Subcutaneous abdominal adipose tissue (tissue), 5 donors: ENCODE results near the gene FBXW8.

Experiments
- H3K27ac ChIP-seq: one replicate; pipeline ENCODE4 v1.7.0; 2013; ENCODE audit warnings: low read depth, mild to moderate bottlenecking, inconsistent platforms, low read length, moderate library complexity
- H3K27me3 ChIP-seq, 5 donors: one replicate each; pipeline ENCODE4 v1.7.0; 2013; ENCODE audit warnings: low read length in 5 of 5, inconsistent platforms in 1 of 5; ENCODE audit not compliant: control insufficient read depth in 5 of 5, insufficient read depth in 4 of 5
- H3K36me3 ChIP-seq, 5 donors: one replicate each; pipeline ENCODE4 v1.7.0; 2013; ENCODE audit warnings: low read length in 5 of 5; ENCODE audit not compliant: control insufficient read depth in 5 of 5, insufficient read depth in 5 of 5
- H3K4me1 ChIP-seq, 5 donors: one replicate each; pipeline ENCODE4 v1.7.0; 2013; ENCODE audit warnings: low read length in 5 of 5, mild to moderate bottlenecking in 3 of 5, moderate library complexity in 1 of 5; ENCODE audit not compliant: control insufficient read depth in 5 of 5, insufficient read depth in 5 of 5
- H3K4me3 ChIP-seq, 5 donors: one replicate each; pipeline ENCODE4 v1.7.0; 2013; ENCODE audit warnings: low read length in 5 of 5, low read depth in 1 of 5
- H3K9ac ChIP-seq, 5 donors: one replicate each; pipeline ENCODE4 v1.7.0; 2013; ENCODE audit warnings: low read length in 5 of 5, mild to moderate bottlenecking in 4 of 5, moderate library complexity in 3 of 5
- H3K9me3 ChIP-seq, 5 donors: one replicate each; pipeline ENCODE4 v1.7.0; 2013; ENCODE audit warnings: low read length in 5 of 5; ENCODE audit not compliant: control insufficient read depth in 5 of 5
- donor health status: healthy.
- donor health status: healthy.
- donor health status: healthy.
- donor health status: healthy.
- donor health status: healthy.

Gene FBXW8

DNA sequence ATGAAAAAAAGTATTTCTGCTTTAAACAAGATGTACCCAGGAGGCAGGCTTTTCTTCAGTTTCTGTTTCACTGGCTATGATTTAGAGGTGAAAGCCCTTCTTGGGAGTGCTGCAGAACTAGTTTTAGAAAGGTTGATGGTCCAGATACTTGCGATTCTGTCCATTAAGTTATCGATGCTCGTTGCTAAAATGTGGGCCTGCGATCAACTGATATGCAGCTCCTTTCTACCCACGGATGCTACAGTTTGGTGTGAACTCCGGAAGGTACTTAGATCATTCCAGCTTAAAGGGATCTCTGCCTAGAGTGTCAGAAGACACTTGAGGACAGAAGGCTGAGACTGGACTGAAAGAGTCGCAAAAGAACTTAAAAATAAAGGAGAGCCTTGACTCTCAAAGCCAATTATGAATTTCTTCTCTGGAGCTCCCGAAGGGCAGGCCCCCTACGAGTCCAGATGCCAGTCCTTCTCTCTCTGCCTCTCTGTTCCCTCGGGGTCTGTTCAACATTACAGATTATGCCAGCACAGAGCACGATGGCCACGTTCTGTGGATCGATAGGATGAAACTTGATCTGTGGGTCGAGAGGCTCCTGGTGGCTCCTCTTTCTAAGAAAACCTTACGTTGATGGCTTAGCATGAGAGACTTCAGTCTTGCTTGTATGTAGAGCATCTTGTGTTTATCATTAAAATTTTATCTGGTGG lies 40.0 kb downstream of the FBXW8 start:
- Histone ChIP-seq H3K9me3 (no peaks in the 10 kb centered on the region), H3K36me3 (peaks cover 9 to 45% (median 31%) of the 10 kb centered on the region in 5 donors), H3K4me3 (no peak overlapping the region), H3K4me1 (no peaks in the 10 kb centered on the region), H3K27ac (no peak overlapping the region), H3K9ac (no peak overlapping the region), H3K27me3 (no peaks in the 10 kb centered on the region)

GRCh38 chr12:116954710-116955381 lies 44.1 kb downstream of the FBXW8 start:
- no peak overlapping the region for H3K9ac ChIP-seq
- H3K36me3 ChIP-seq = peaks cover 2 to 17% (median 5%) of the 10 kb centered on the region in 5 donors
- no peak overlapping the region for H3K27ac ChIP-seq
- no peaks in the 10 kb centered on the region for H3K9me3 ChIP-seq
- peaks cover 0 to 4% (median 0%) of the 10 kb centered on the region in 5 donors for H3K4me1 ChIP-seq
- no peaks in the 10 kb centered on the region for H3K27me3 ChIP-seq
- H3K4me3 ChIP-seq = no peak overlapping the region

DNA sequence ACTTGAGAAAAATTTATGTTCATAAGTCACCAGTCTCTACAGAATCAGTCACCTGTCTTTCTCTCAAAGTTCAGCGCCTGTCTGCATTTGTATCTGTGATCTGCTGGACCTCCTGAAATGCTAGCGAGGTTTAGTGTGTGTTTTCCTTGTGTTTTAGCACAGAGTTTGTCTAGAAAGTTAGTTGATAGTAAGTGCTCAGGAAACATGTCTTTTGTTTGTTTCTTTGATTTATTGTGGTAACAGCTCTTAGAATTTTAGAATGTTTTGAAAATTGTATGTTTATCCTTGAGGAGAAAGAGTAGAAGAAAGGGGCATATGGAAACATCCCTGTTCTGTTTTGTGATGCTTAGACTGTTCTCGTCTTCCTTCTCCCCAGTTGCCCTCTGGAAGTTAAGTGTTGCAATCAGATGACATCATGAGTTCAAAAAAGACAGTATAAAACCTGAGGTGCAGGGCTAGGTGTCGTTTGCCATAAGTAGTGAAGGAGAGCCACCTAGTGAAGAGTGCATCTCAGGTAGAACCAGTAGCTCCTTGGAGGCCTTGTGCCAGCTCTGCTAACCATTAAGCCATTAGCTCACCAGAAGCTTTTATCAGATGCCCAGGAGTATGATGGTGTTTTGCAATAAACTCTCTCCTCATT lies 44.8 kb downstream of the FBXW8 start:
- Histone ChIP-seq H3K9me3 (no peaks in the 10 kb centered on the region), H3K36me3 (peaks cover 0 to 15% (median 5%) of the 10 kb centered on the region in 5 donors), H3K4me1 (peaks cover 0 to 4% (median 0%) of the 10 kb centered on the region in 5 donors), H3K27me3 (no peaks in the 10 kb centered on the region), H3K9ac (no peak overlapping the region), H3K4me3 (no peak overlapping the region), H3K27ac (no peak overlapping the region)

GRCh38 chr12:116958402-116959197 lies 47.9 kb downstream of the FBXW8 start:
- H3K9ac ChIP-seq = no peak overlapping the region
- H3K36me3 ChIP-seq = peaks cover 0 to 11% (median under 1%) of the 10 kb centered on the region in 5 donors
- no peaks in the 10 kb centered on the region for H3K27me3 ChIP-seq
- peaks cover 0 to 4% (median 0%) of the 10 kb centered on the region in 5 donors for H3K4me1 ChIP-seq
- no peaks in the 10 kb centered on the region for H3K9me3 ChIP-seq
- H3K4me3 ChIP-seq = no peak overlapping the region
- no peak overlapping the region for H3K27ac ChIP-seq

GRCh38 chr12:116959198-116959460 lies 48.4 kb downstream of the FBXW8 start:
- H3K9me3 ChIP-seq = no peaks in the 10 kb centered on the region
- no peaks in the 10 kb centered on the region for H3K27me3 ChIP-seq
- H3K27ac ChIP-seq = no peak overlapping the region
- peaks cover 0 to 14% (median 5%) of the 10 kb centered on the region in 5 donors for H3K36me3 ChIP-seq
- H3K9ac ChIP-seq = no peak overlapping the region
- H3K4me1 ChIP-seq = peaks cover 0 to 4% (median 0%) of the 10 kb centered on the region in 5 donors
- no peak overlapping the region for H3K4me3 ChIP-seq

GRCh38 chr12:116959845-116960514 lies 49.2 kb downstream of the FBXW8 start:
- Histone ChIP-seq H3K27ac (no peak overlapping the region), H3K4me3 (no peak overlapping the region)

GRCh38 chr12:116962197-116962596 lies 51.4 kb downstream of the FBXW8 start:
- H3K27me3 ChIP-seq = no peaks in the 10 kb centered on the region
- peaks cover 7 to 36% (median 16%) of the 10 kb centered on the region in 5 donors for H3K36me3 ChIP-seq
- H3K9me3 ChIP-seq = no peaks in the 10 kb centered on the region
- no peak overlapping the region for H3K27ac ChIP-seq
- H3K4me1 ChIP-seq = peaks cover 0 to 4% (median 0%) of the 10 kb centered on the region in 5 donors
- H3K9ac ChIP-seq = no peak overlapping the region
- no peak overlapping the region for H3K4me3 ChIP-seq

More at GRCh38 chr12:116959845-116960514, 49.2 kb downstream of the FBXW8 start:
- Histone ChIP-seq H3K9me3 (no peaks in the 10 kb centered on the region), H3K27me3 (no peaks in the 10 kb centered on the region), H3K36me3 (peaks cover under 1 to 22% (median 9%) of the 10 kb centered on the region in 5 donors), H3K4me1 (peaks cover 0 to 4% (median 0%) of the 10 kb centered on the region in 5 donors), H3K9ac (no peak overlapping the region)

DNA sequence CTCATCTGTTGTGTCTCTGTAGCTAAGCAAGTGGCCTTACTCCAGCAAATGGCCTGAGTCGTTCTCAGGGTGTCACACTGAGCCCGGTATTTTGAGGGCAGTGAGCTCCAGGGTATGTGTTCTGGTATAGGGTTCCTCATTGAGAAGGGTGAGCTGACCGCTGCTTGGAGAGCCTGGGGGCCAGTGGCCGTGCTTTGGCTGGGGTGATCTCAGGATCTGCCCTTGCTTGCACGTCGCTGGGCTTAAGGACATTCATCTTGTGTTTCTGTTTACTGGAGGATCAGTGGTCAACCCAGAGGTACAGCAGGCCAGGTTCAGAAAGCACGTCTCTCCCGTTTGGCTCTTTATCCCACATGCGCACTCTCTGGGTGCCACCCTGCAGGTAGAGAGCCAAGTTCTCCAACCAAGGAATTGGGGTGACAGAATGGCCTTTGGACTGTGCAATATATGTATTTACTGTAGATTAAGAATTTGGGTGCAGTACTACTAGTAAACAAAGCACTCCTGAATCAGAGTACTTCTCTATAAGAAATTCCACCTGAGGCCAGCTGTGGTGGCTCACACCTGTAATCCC lies 52.1 kb downstream of the FBXW8 start:
- H3K9me3 ChIP-seq = no peaks in the 10 kb centered on the region
- no peak overlapping the region for H3K27ac ChIP-seq
- peaks cover 7 to 36% (median 16%) of the 10 kb centered on the region in 5 donors for H3K36me3 ChIP-seq
- no peak overlapping the region for H3K9ac ChIP-seq
- H3K4me1 ChIP-seq = peaks cover 0 to 4% (median 0%) of the 10 kb centered on the region in 5 donors
- no peak overlapping the region for H3K4me3 ChIP-seq
- no peaks in the 10 kb centered on the region for H3K27me3 ChIP-seq
